Stimulated activated naive CD8-positive, alpha-beta T cell treated with anti-CD3 and anti-CD28 coated beads, Interleukin-15, Interleukin-2, amounts not matched to agents 100 ng/mL and 50 ng/mL, for 24 hours (primary cell): ENCODE measurements around the gene KRT15.

ENCODE experiments used
- H3K27ac Mint-ChIP-seq: one replicate; pipeline ENCODE4 v1.8.0; 2021; ENCODE audit warnings: mild to moderate bottlenecking, mixed read lengths
- H3K27me3 Mint-ChIP-seq: one replicate; pipeline ENCODE4 v1.8.0; 2021; ENCODE audit warnings: mixed read lengths
- H3K36me3 Mint-ChIP-seq: one replicate; pipeline ENCODE4 v1.8.0; 2021; ENCODE audit warnings: low read depth, mixed read lengths
- H3K4me1 Mint-ChIP-seq: one replicate; pipeline ENCODE4 v1.8.0; 2021; ENCODE audit warnings: low read depth, mixed read lengths
- H3K4me3 Mint-ChIP-seq: one replicate; pipeline ENCODE4 v1.8.0; 2021; ENCODE audit warnings: mild to moderate bottlenecking, mixed read lengths
- H3K9me3 Mint-ChIP-seq: one replicate; pipeline ENCODE4 v1.8.0; 2021; ENCODE audit warnings: mixed read lengths

KRT15 gene

GRCh38 chr17:41518789-41519449, at the start of gene KRT15:
TSS of gene KRT15 (minus strand) at chr17:41518890. CDS start at chr17:41518827, 63 bp downstream.
- Mint-ChIP-seq H3K4me3 (no peak within 1 kb of the TSS), H3K36me3 (no peaks in the 10 kb centered on the region), H3K9me3 (no peaks in the 10 kb centered on the region), H3K27ac (no peak within 1 kb of the TSS), H3K4me1 (no peaks in the 10 kb centered on the region), H3K27me3 (no peaks in the 10 kb centered on the region)

DNA sequence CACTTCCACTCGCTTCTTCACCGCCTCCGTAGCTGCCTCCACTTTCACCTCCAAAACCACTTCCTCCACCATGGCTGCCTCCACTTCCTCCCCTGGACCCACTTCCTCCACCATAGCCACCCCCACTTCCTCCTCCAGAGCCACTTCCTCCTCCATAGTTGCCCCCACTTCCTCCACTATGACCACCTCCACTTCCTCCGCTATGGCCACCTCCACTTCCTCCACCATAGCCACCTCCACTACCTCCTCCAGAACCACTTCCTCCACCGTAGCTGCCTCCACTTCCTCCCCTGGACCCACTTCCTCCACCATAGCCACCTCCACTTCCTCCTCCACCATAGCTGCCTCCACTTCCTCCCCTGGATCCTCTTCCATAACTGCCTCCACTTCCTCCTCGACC, 48.6 kb upstream of the KRT15 start:
- Mint-ChIP-seq H3K27me3 (peaks cover 27% of the 10 kb centered on the region), H3K27ac (peak overlapping the region; percentile 71), H3K36me3 (no peaks in the 10 kb centered on the region), H3K9me3 (peaks cover 10% of the 10 kb centered on the region), H3K4me1 (peaks cover 9% of the 10 kb centered on the region), H3K4me3 (no peak overlapping the region)

- peaks cover 10% of the 10 kb centered on the region for H3K9me3 Mint-ChIP-seq
- no peak overlapping the region for H3K27ac Mint-ChIP-seq
- H3K27me3 Mint-ChIP-seq: peaks cover 37% of the 10 kb centered on the region
- H3K4me3 Mint-ChIP-seq: no peak overlapping the region
- H3K4me1 Mint-ChIP-seq: peaks cover 9% of the 10 kb centered on the region
- no peaks in the 10 kb centered on the region for H3K36me3 Mint-ChIP-seq
Observed at GRCh38 chr17:41565338-41565737, 46.6 kb upstream of the KRT15 start.

DNA sequence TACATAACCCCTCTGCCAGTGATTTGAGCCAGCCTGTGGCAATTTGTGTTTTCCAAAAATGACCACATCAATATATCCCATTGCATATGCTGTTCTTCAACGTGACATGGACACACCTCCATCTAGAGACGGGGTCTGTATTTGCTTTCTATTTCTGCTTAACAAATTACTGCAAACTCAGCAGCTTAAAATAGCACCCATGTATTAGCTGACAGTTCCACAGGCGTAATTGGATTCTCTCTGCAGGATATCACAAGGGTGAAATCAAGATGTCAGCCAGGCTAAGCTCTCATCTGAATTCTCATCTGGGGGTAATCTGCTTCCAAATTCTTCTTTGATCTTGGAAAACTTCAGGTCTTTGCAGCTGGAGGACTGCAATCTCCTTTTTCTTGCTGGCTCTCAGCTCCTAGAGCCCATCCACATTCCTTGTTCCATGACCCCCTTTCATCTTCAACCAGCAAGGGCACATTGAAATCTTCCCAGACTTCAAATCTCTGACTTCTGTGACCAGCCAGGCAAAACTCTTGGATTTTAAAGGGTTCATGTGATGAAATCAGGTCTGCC, 45.0 kb upstream of the KRT15 start:
- Mint-ChIP-seq H3K36me3 (no peaks in the 10 kb centered on the region), H3K27ac (no peak overlapping the region), H3K27me3 (peaks cover 43% of the 10 kb centered on the region), H3K4me3 (no peak overlapping the region), H3K4me1 (peaks cover 9% of the 10 kb centered on the region), H3K9me3 (peaks cover 10% of the 10 kb centered on the region)

DNA sequence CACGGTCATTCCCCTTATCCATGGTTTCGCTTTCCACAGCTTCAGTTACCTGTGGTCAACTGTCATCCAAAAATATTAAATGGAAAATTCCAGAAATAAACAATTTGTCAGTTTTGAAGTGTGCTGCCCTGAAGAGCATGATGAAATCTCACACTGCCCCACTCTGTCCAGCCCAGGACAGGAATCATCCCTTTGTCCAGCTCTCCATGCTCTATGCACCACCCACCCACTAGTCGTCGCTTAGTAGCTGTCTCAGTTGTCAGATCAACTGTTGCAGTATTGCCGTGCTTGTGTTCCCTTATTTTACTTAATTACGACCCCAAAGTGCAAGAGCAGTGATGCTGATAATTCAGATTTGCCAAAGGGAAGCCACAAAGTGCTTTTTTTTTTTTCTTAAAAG, 42.9 kb upstream of the KRT15 start:
- H3K27ac Mint-ChIP-seq: no peak overlapping the region
- H3K4me3 Mint-ChIP-seq: no peak overlapping the region
- H3K27me3 Mint-ChIP-seq: peaks cover 59% of the 10 kb centered on the region
- H3K4me1 Mint-ChIP-seq: no peaks in the 10 kb centered on the region
- H3K9me3 Mint-ChIP-seq: no peaks in the 10 kb centered on the region
- no peaks in the 10 kb centered on the region for H3K36me3 Mint-ChIP-seq

- Mint-ChIP-seq H3K9me3 (no peaks in the 10 kb centered on the region), H3K27me3 (peaks cover 67% of the 10 kb centered on the region), H3K4me3 (no peak overlapping the region)
Observed at GRCh38 chr17:41559548-41559947, 40.9 kb upstream of the KRT15 start.

GRCh38 chr17:41556931-41557330, 38.2 kb upstream of the KRT15 start:
- H3K36me3 Mint-ChIP-seq: no peaks in the 10 kb centered on the region
- no peaks in the 10 kb centered on the region for H3K4me1 Mint-ChIP-seq
- peaks cover 63% of the 10 kb centered on the region for H3K27me3 Mint-ChIP-seq
- no peak overlapping the region for H3K4me3 Mint-ChIP-seq
- H3K27ac Mint-ChIP-seq: no peak overlapping the region
- no peaks in the 10 kb centered on the region for H3K9me3 Mint-ChIP-seq

More at GRCh38 chr17:41559548-41559947, 40.9 kb upstream of the KRT15 start:
- no peak overlapping the region for H3K27ac Mint-ChIP-seq
- no peaks in the 10 kb centered on the region for H3K36me3 Mint-ChIP-seq
- H3K4me1 Mint-ChIP-seq: no peaks in the 10 kb centered on the region

DNA sequence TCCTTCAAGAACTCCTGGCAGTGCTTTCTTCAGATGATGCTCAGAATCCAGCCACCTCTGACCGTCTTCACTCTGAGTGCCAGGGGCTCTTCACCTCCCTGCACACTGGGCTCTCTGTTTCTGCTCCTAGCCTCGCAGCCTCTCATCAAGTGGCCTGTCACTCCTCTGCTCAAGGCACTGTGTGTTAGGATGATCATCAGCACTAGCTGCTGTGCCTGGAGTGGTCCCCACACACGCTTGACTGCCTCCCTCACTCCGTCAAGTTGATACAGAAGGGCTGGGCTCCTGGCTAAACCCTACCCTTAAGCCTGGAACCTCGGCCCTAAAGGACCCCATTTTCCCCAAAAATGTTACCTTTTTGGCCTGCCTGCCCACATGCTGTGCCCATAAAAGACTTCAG, 37.6 kb upstream of the KRT15 start:
- no peak overlapping the region for H3K27ac Mint-ChIP-seq
- H3K4me3 Mint-ChIP-seq: no peak overlapping the region

GRCh38 chr17:41555105-41555887, 36.6 kb upstream of the KRT15 start:
- Mint-ChIP-seq H3K27ac (no peak overlapping the region), H3K4me3 (no peak overlapping the region), H3K4me1 (no peaks in the 10 kb centered on the region), H3K27me3 (peaks cover 49% of the 10 kb centered on the region), H3K9me3 (no peaks in the 10 kb centered on the region), H3K36me3 (no peaks in the 10 kb centered on the region)

More for the DNA sequence above, 37.6 kb upstream of the KRT15 start:
- peaks cover 57% of the 10 kb centered on the region for H3K27me3 Mint-ChIP-seq
- no peaks in the 10 kb centered on the region for H3K4me1 Mint-ChIP-seq
- H3K36me3 Mint-ChIP-seq: no peaks in the 10 kb centered on the region
- H3K9me3 Mint-ChIP-seq: no peaks in the 10 kb centered on the region

DNA sequence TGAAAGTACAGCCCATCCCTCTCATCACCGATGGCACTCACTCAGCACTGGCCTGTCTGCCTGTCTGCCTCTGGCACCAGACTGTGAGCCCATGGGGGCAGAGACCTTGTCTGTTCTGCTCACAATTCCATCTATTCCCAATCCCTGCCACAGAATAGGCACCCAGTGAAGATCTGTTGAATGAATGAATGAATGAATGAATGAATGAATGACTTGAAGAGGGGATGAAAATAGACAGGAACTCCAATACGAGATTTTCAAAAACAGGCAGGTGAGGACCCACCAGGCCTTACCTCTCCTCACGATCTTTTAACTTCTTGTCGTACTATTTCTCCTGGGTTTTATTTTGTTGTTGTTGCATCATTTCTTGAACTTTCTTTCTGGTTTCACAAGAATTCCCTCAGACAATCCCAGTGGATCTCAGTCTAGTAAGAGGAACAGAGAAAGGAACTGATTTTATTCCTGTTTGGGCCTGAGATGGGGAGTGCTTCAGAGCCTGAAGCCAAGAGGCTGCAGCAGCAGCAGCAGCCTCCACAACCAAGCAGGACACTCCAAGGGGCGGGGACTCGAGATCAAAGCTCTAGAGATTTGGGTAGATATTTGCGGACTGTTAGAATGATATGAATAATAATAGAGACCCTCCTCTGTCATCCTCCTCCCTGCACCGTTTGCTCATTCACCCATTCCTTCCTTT, 35.4 kb upstream of the KRT15 start:
- H3K27ac Mint-ChIP-seq: no peak overlapping the region
- H3K9me3 Mint-ChIP-seq: no peaks in the 10 kb centered on the region
- peaks cover 6% of the 10 kb centered on the region for H3K4me1 Mint-ChIP-seq
- H3K36me3 Mint-ChIP-seq: no peaks in the 10 kb centered on the region
- H3K27me3 Mint-ChIP-seq: peaks cover 38% of the 10 kb centered on the region
- H3K4me3 Mint-ChIP-seq: no peak overlapping the region

DNA sequence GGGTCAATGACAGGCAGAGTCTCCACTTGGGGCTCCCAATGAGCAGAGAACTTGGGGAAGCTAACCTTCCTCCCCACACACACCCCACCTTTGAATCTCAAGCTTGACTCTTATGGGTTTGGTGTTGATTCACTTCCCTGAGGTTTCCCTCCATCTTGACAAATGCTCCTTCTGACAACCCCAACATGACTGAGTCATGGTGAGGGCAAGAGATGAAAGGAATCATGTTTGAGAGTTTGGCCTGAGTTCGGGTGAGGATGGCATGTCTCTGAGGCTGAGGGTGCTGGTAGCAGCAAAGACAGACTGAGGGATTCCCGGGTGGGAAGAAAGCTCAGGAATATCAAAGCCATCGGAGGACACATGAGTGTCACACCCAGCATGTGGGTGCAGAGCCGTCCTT, 34.5 kb upstream of the KRT15 start:
- H3K27ac Mint-ChIP-seq: no peak overlapping the region
- H3K4me1 Mint-ChIP-seq: peaks cover 16% of the 10 kb centered on the region
- no peak overlapping the region for H3K4me3 Mint-ChIP-seq
- H3K27me3 Mint-ChIP-seq: peaks cover 31% of the 10 kb centered on the region
- no peaks in the 10 kb centered on the region for H3K9me3 Mint-ChIP-seq
- H3K36me3 Mint-ChIP-seq: no peaks in the 10 kb centered on the region

DNA sequence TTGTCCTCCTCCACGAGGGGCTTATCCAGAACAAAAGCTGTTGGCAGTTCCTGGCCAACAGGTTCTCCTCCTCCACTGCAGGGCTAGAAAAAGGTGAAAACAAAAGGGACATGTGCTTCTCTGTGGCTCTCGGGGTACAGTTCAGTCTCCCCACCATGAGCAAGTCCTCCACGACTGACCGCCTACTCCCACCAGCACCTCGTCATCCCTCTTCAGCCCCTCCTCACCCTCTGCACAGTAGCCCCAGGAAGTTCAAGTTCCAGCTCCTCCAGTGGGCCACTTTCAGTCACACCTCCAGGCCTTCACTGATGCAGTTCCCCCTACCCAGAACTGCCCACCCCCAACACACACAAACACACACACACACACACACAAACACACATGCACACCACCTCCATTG, 33.8 kb upstream of the KRT15 start:
- peaks cover 23% of the 10 kb centered on the region for H3K4me1 Mint-ChIP-seq
- H3K9me3 Mint-ChIP-seq: no peaks in the 10 kb centered on the region
- peaks cover 25% of the 10 kb centered on the region for H3K27me3 Mint-ChIP-seq
- H3K27ac Mint-ChIP-seq: no peak overlapping the region
- no peaks in the 10 kb centered on the region for H3K36me3 Mint-ChIP-seq
- H3K4me3 Mint-ChIP-seq: no peak overlapping the region

- Mint-ChIP-seq H3K4me1 (peaks cover 23% of the 10 kb centered on the region), H3K27me3 (peaks cover 25% of the 10 kb centered on the region), H3K36me3 (peaks cover 7% of the 10 kb centered on the region), H3K9me3 (peaks cover 5% of the 10 kb centered on the region), H3K4me3 (no peak overlapping the region), H3K27ac (no peak overlapping the region)
Observed at GRCh38 chr17:41551365-41551764, 32.7 kb upstream of the KRT15 start.

DNA sequence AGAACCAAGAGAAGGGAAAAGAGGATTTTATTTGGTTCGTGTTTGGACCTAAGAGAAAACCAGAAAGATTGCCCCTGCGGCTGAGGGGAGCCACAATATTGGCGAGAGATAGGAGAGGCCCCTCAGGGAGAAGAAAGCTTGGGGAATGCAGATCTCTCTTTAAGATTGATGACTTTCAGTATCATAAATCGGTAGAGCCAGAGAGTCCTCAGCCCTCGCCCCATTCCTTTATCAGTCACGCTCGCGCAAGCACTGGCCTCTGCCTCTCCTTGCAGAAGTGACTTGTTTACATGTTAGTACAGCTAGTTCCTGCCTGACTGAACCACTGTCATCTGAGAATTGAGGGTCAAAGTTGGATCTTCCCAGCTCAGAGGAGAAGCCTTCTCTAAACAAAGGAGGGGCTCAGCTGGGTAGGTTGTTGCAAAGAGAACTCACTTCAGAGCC, 30.9 kb upstream of the KRT15 start:
- H3K9me3 Mint-ChIP-seq: peaks cover 5% of the 10 kb centered on the region
- H3K4me1 Mint-ChIP-seq: peaks cover 23% of the 10 kb centered on the region
- no peak overlapping the region for H3K27ac Mint-ChIP-seq
- peaks cover 7% of the 10 kb centered on the region for H3K36me3 Mint-ChIP-seq
- H3K4me3 Mint-ChIP-seq: no peak overlapping the region
- H3K27me3 Mint-ChIP-seq: peaks cover 22% of the 10 kb centered on the region
